ENCODE results near the gene PTPRK. TPM values are rescaled to one million over a fixed set of nuclear protein-coding genes. Genes with fewer than 3 reads are reported as not detected.

Gene PTPRK
- total and polyA plus RNA-seq, 5 donors from 2014 or later: 0.16 to 1.0 (median 0.45) TPM; not detected in 1

DNA sequence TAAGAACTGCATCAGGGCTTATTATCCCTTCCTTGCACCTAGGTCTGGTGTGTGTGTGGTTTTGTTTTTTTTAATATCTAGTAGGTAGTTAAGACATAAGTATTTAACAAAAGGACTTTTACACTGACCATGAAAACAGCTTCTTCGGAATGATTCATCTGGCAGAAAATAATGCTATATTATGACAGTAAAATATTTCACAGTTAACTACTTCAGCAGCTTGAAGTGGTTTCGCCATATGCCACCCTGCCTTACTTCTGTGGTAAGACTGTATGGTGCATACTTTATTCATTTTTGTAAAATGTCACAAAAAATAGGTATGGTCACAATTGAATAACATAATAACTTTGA lies 858 bp upstream of the PTPRK start:
- Histone ChIP-seq H3K4me3 (ENCODE audit: low read depth, low read length) (peak overlapping the region; percentile 18), H3K36me3 (ENCODE audit: control insufficient read depth, insufficient read depth, low read length) (no peaks in the 10 kb centered on the region), H3K27ac (ENCODE audit: insufficient read depth, low read length, poor library complexity, severe bottlenecking) (no peak overlapping the region), H3K27me3 (ENCODE audit: control insufficient read depth, insufficient read depth, low read length) (peaks cover 36% of the 10 kb centered on the region), H3K9me3 (ENCODE audit: control insufficient read depth in 2 of 2, low read length in 2 of 2) (no peaks in the 10 kb centered on the region), H3K4me1 (ENCODE audit: control insufficient read depth, insufficient read depth, low read length, poor library complexity, severe bottlenecking) (peaks cover 18% of the 10 kb centered on the region)
- DNase-seq (no peak), ATAC-seq (ENCODE audit: low read depth in 2 of 2) (no peak)
- Mint-ChIP-seq H3K36me3 (no peaks in the 10 kb centered on the region), H3K9me3 (peaks cover 0 to 4% (median 0%) of the 10 kb centered on the region in 7 donors), H3K27me3 (peaks cover 62% of the 10 kb centered on the region), H3K27ac (no peak overlapping the region), H3K4me3 (peak overlapping the region; percentile 48 to 89 (median 80)), H3K4me1 (peaks cover 5 to 21% (median 6%) of the 10 kb centered on the region in 4 donors)

GRCh38 chr6:128519931-128520435 lies 416 bp downstream of the PTPRK start:
- H3K27me3 ChIP-seq (ENCODE audit: control insufficient read depth, insufficient read depth, low read length): peaks cover 37% of the 10 kb centered on the region
- peaks cover 67% of the 10 kb centered on the region for H3K27me3 Mint-ChIP-seq
- no peaks in the 10 kb centered on the region for H3K9me3 ChIP-seq (ENCODE audit: control insufficient read depth in 2 of 2, low read length in 2 of 2)
- peaks cover 5 to 21% (median 6%) of the 10 kb centered on the region in 4 donors for H3K4me1 Mint-ChIP-seq
- peak overlapping the region; percentile 59 to 88 (median 81) for H3K4me3 Mint-ChIP-seq
- DNase-seq (peak in 1 of 3 donors; percentile 46), ATAC-seq (ENCODE audit: low read depth in 2 of 2) (peak; percentile 17 to 18)
- H3K27ac ChIP-seq (ENCODE audit: insufficient read depth, low read length, poor library complexity, severe bottlenecking): no peak overlapping the region
- no peaks in the 10 kb centered on the region for H3K36me3 Mint-ChIP-seq
- peak overlapping the region in 1 of 3 donors; percentile 38 for H3K27ac Mint-ChIP-seq
- H3K4me1 ChIP-seq (ENCODE audit: control insufficient read depth, insufficient read depth, low read length, poor library complexity, severe bottlenecking): peaks cover 18% of the 10 kb centered on the region
- no peaks in the 10 kb centered on the region for H3K36me3 ChIP-seq (ENCODE audit: control insufficient read depth, insufficient read depth, low read length)
- H3K9me3 Mint-ChIP-seq: peaks cover 0 to 2% (median 0%) of the 10 kb centered on the region in 7 donors
- peak overlapping the region; percentile 46 for H3K4me3 ChIP-seq (ENCODE audit: low read depth, low read length)

GRCh38 chr6:128519132-128519930 lies 1.1 kb downstream of the PTPRK start:
- Histone ChIP-seq H3K4me3 (ENCODE audit: low read depth, low read length) (peak overlapping the region; percentile 46), H3K27me3 (ENCODE audit: control insufficient read depth, insufficient read depth, low read length) (peaks cover 37% of the 10 kb centered on the region), H3K9me3 (ENCODE audit: control insufficient read depth in 2 of 2, low read length in 2 of 2) (no peaks in the 10 kb centered on the region), H3K27ac (ENCODE audit: insufficient read depth, low read length, poor library complexity, severe bottlenecking) (no peak overlapping the region), H3K4me1 (ENCODE audit: control insufficient read depth, insufficient read depth, low read length, poor library complexity, severe bottlenecking) (peaks cover 18% of the 10 kb centered on the region), H3K36me3 (ENCODE audit: control insufficient read depth, insufficient read depth, low read length) (no peaks in the 10 kb centered on the region)
- Mint-ChIP-seq H3K4me1 (peaks cover 5 to 21% (median 6%) of the 10 kb centered on the region in 4 donors), H3K27ac (peak overlapping the region in 1 of 3 donors; percentile 38), H3K9me3 (peaks cover 0 to 2% (median 0%) of the 10 kb centered on the region in 7 donors), H3K4me3 (peak overlapping the region; percentile 77 to 88 (median 82)), H3K27me3 (peaks cover 66% of the 10 kb centered on the region), H3K36me3 (no peaks in the 10 kb centered on the region)
- ATAC-seq (ENCODE audit: low read depth in 2 of 2) (peak in 1 of 2 donors; percentile 14), DNase-seq (peak in 2 of 3 donors; percentile 9 to 21)

DNA sequence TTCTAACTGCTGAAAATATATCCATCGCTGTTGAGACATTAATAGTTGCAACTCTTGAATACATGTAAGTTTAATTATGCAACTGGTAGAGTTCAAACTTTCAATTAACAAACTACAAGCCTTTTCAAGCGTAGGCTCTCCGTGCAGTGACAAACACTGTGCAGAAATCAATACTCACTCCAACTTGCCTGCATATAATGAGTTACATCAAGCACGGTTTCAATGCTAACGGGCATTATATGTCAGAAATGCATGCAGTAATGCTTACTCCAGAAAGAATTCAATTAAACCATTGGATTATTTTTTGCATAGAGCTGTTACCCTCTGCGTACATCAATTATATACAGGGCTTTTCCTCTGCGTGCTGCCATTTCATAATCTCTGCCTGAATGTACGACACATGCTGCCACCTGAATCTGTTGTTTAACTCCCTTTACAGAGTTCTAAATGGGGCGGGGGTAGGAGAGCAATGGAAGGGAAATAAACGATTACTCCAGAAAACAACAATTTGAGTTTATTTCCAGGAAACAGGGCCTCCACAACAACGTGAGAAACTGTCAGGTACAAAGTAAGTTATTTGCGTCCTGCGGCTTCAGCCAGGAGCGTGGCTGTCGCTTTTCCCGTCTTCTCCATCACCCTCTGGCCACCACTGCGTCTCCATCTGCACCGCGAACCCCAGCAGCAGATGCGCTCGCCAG lies 1.8 kb downstream of the PTPRK start:
- Mint-ChIP-seq H3K27me3 (peaks cover 60% of the 10 kb centered on the region), H3K36me3 (no peaks in the 10 kb centered on the region), H3K4me1 (peaks cover 5 to 21% (median 6%) of the 10 kb centered on the region in 4 donors), H3K27ac (no peak overlapping the region), H3K9me3 (peaks cover 0 to 2% (median 0%) of the 10 kb centered on the region in 7 donors), H3K4me3 (peak overlapping the region; percentile 5 to 88 (median 82))
- Histone ChIP-seq H3K4me1 (ENCODE audit: control insufficient read depth, insufficient read depth, low read length, poor library complexity, severe bottlenecking) (peaks cover 18% of the 10 kb centered on the region), H3K36me3 (ENCODE audit: control insufficient read depth, insufficient read depth, low read length) (no peaks in the 10 kb centered on the region), H3K27me3 (ENCODE audit: control insufficient read depth, insufficient read depth, low read length) (peaks cover 37% of the 10 kb centered on the region), H3K9me3 (ENCODE audit: control insufficient read depth in 2 of 2, low read length in 2 of 2) (no peaks in the 10 kb centered on the region), H3K4me3 (ENCODE audit: low read depth, low read length) (no peak overlapping the region), H3K27ac (ENCODE audit: insufficient read depth, low read length, poor library complexity, severe bottlenecking) (no peak overlapping the region)
- ATAC-seq (ENCODE audit: low read depth in 2 of 2): no peak
- peak in 1 of 3 donors; percentile 1 for DNase-seq

- Histone ChIP-seq H3K9me3 (ENCODE audit: control insufficient read depth in 2 of 2, low read length in 2 of 2) (no peaks in the 10 kb centered on the region), H3K4me1 (ENCODE audit: control insufficient read depth, insufficient read depth, low read length, poor library complexity, severe bottlenecking) (peaks cover 18% of the 10 kb centered on the region), H3K27ac (ENCODE audit: insufficient read depth, low read length, poor library complexity, severe bottlenecking) (no peak overlapping the region), H3K36me3 (ENCODE audit: control insufficient read depth, insufficient read depth, low read length) (no peaks in the 10 kb centered on the region), H3K27me3 (ENCODE audit: control insufficient read depth, insufficient read depth, low read length) (peaks cover 23% of the 10 kb centered on the region), H3K4me3 (ENCODE audit: low read depth, low read length) (no peak overlapping the region)
- Mint-ChIP-seq H3K4me3 (no peak overlapping the region), H3K4me1 (peaks cover 5 to 21% (median 6%) of the 10 kb centered on the region in 4 donors), H3K27me3 (peaks cover 50% of the 10 kb centered on the region), H3K9me3 (peaks cover 0 to 2% (median 0%) of the 10 kb centered on the region in 7 donors), H3K36me3 (no peaks in the 10 kb centered on the region), H3K27ac (no peak overlapping the region)
- DNase-seq (no peak), ATAC-seq (ENCODE audit: low read depth in 2 of 2) (no peak)
These were observed 3.3 kb downstream of the PTPRK start for GRCh38 chr6:128517124-128517523.

DNA sequence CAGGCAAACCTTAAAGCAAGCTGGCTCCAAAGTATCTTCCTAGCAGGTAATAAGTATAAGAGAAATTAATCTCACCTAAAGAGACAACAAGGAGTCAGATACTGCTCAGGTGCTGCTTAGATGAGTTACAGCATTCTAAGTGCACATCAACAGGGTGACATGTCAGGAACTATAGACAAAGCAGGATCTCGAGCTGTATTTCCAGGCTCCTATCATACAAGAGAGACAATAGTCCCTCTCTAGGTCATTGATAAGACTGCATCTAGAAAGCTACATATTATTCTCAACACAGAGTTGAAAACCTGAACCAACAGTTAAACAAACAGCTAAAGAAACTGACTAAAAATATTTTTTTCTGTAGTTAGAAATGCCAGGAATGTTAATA lies 3.9 kb downstream of the PTPRK start:
- ATAC-seq (ENCODE audit: low read depth in 2 of 2): no peak
- Histone ChIP-seq H3K27me3 (ENCODE audit: control insufficient read depth, insufficient read depth, low read length) (peaks cover 22% of the 10 kb centered on the region), H3K4me3 (ENCODE audit: low read depth, low read length) (no peak overlapping the region), H3K36me3 (ENCODE audit: control insufficient read depth, insufficient read depth, low read length) (no peaks in the 10 kb centered on the region), H3K9me3 (ENCODE audit: control insufficient read depth in 2 of 2, low read length in 2 of 2) (no peaks in the 10 kb centered on the region), H3K4me1 (ENCODE audit: control insufficient read depth, insufficient read depth, low read length, poor library complexity, severe bottlenecking) (peaks cover 18% of the 10 kb centered on the region), H3K27ac (ENCODE audit: insufficient read depth, low read length, poor library complexity, severe bottlenecking) (no peak overlapping the region)
- no peak overlapping the region for H3K4me3 Mint-ChIP-seq
- H3K9me3 Mint-ChIP-seq: peaks cover 0 to 2% (median 0%) of the 10 kb centered on the region in 7 donors
- no peaks in the 10 kb centered on the region for H3K36me3 Mint-ChIP-seq
- no peak for DNase-seq
- no peak overlapping the region for H3K27ac Mint-ChIP-seq
- H3K27me3 Mint-ChIP-seq: peaks cover 48% of the 10 kb centered on the region
- peaks cover 5 to 21% (median 6%) of the 10 kb centered on the region in 4 donors for H3K4me1 Mint-ChIP-seq

DNA sequence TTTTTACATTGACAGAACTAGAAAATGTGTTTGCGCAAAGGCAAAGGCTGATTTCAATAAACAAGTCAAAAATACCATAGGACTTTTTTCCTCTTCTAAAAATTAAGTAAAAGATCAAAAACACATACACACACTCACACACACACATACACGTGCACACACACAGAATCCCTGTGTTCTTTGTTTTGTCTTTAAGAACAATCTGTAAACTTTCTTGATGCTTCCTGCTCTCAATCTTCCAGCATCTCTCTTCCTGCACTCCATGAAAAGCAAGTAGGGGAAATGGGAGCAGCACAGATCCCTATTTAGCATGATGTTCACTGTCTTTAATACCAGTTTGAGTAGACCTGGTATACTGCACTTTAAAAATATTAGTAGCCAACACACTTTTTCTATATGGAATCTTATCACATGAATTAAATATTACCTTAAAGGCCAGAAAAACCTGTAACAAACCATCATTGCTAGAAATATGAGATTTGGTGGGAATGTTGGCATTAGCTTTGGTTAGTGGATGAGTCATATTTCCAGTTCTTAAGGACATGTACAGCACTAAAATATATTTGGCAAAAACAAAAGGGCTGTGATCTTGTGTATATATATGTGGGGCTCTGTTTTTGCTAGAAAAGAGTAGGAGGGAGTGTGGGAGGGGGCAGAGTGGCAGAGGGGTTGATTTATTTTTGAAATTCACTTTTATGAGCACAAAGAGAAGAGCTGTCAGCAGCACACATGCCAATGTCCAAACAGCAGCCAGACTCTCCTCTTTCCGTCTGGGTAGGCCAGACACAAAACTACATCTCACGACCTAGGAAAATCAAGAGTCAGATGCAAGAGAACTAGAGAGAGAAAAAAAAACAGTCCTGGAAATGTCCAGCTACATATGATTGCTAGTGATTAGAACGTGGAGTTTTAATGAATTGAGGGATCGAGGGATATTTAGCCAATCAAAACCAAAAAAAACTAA lies 4.6 kb downstream of the PTPRK start:
- no peak overlapping the region for H3K4me3 Mint-ChIP-seq
- H3K36me3 Mint-ChIP-seq: no peaks in the 10 kb centered on the region
- Histone ChIP-seq H3K9me3 (ENCODE audit: control insufficient read depth in 2 of 2, low read length in 2 of 2) (no peaks in the 10 kb centered on the region), H3K4me1 (ENCODE audit: control insufficient read depth, insufficient read depth, low read length, poor library complexity, severe bottlenecking) (peaks cover 18% of the 10 kb centered on the region), H3K4me3 (ENCODE audit: low read depth, low read length) (no peak overlapping the region), H3K27ac (ENCODE audit: insufficient read depth, low read length, poor library complexity, severe bottlenecking) (no peak overlapping the region), H3K36me3 (ENCODE audit: control insufficient read depth, insufficient read depth, low read length) (no peaks in the 10 kb centered on the region), H3K27me3 (ENCODE audit: control insufficient read depth, insufficient read depth, low read length) (peaks cover 15% of the 10 kb centered on the region)
- no peak for DNase-seq
- no peak for ATAC-seq (ENCODE audit: low read depth in 2 of 2)
- H3K9me3 Mint-ChIP-seq: peaks cover 0 to 2% (median 0%) of the 10 kb centered on the region in 7 donors
- H3K27me3 Mint-ChIP-seq: peaks cover 48% of the 10 kb centered on the region
- H3K27ac Mint-ChIP-seq: no peak overlapping the region
- peaks cover 0 to 17% (median 2%) of the 10 kb centered on the region in 4 donors for H3K4me1 Mint-ChIP-seq
